T-helper 17 cell (primary cell): ENCODE measurements around the gene P2RY12. TPM values are rescaled to one million over a fixed set of nuclear protein-coding genes. Genes with fewer than 3 reads are reported as not detected.

Experiments
- ATAC-seq: fragments of 150-1000 bp; cut with Tn5 transposase; 2 replicates; pipeline ENCODE4 v1.10.0; 2021; ENCODE audit warnings: mild to moderate bottlenecking, moderate library complexity
- DNase-seq, 3 donors: peaks; one replicate each; pipeline versions ENCODE4 v3.0.0 to v3.0.0-alpha.2; 2020 to 2021
- H3K9me3 ChIP-seq: one replicate; pipeline ENCODE4 v1.7.0; 2013; ENCODE audit warnings: low read length, mild to moderate bottlenecking; ENCODE audit not compliant: control insufficient read depth, poor library complexity, severe bottlenecking
- H3K27ac Mint-ChIP-seq: one replicate; pipeline ENCODE4 v1.8.0; 2022; ENCODE audit warnings: mild to moderate bottlenecking, moderate library complexity, mixed read lengths
- H3K27me3 Mint-ChIP-seq: one replicate; pipeline ENCODE4 v1.8.0; 2022; ENCODE audit warnings: mixed read lengths
- H3K36me3 Mint-ChIP-seq: one replicate; pipeline ENCODE4 v1.8.0; 2022; ENCODE audit warnings: low read depth, mixed read lengths
- H3K4me1 Mint-ChIP-seq: one replicate; pipeline ENCODE4 v1.8.0; 2022; ENCODE audit warnings: mild to moderate bottlenecking, mixed read lengths
- H3K4me3 Mint-ChIP-seq: one replicate; pipeline ENCODE4 v1.8.0; 2022; ENCODE audit warnings: mild to moderate bottlenecking, moderate library complexity, mixed read lengths
- total RNA-seq, 4 donors: library from RNA in 2 of 4; stranded (reverse) in 2 of 4; gene quantifications; one replicate each; pipeline ENCODE4 v1.2.3 and lab custom pipeline; 2022 to 2026

P2RY12 gene
- total RNA-seq, 2 donors from 2014 or later, result 0.62 to 19.8 TPM

DNA sequence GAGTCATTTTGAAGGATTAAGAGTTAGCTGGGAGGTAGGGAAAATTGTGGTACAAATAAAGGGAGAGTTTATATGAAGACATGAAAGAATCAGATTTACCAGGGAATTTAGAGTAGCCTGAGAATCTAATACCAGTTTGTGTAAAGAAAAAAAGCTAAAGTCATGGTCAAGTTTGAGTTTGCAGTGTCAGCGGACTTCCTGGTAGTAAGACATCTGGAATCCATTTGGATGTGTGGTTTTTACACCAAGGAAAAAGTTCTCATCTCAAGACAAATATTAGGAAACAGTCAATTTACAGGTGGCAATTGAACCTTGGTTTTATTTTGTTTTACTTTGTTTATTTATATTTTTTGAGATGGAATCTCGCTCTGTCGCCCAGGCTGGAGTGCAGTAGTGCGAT, 1.5 kb upstream of the P2RY12 start:
- Mint-ChIP-seq H3K27ac (no peak overlapping the region), H3K27me3 (no peaks in the 10 kb centered on the region), H3K36me3 (peaks cover 2% of the 10 kb centered on the region)

DNA sequence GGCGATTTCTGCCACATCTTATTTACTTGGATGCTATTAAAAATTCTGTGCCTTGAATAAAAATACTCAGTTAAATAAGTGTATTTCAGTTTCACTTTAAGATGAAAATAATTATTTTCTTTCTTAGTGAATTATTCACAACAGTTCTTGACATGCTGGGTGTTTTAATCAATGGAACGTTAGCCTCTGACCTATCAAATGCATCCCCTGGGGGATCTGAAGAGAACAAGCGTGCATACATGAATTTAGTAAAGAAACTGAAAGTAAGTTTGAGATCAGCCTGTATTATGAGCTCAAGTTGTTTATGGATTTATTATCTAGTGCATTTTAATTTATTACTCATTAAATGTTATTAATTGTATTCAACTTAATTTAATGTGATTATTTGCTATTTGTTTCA, 597 bp downstream of the P2RY12 start:
- peaks cover 5% of the 10 kb centered on the region for H3K4me1 Mint-ChIP-seq
- H3K27me3 Mint-ChIP-seq, result no peaks in the 10 kb centered on the region
- no peak overlapping the region for H3K27ac Mint-ChIP-seq
- no peaks in the 10 kb centered on the region for H3K9me3 ChIP-seq
- H3K4me3 Mint-ChIP-seq, result no peak overlapping the region
- no peak for DNase-seq
- peaks cover 2% of the 10 kb centered on the region for H3K36me3 Mint-ChIP-seq
- no peak for ATAC-seq

More for the DNA sequence above, 1.5 kb upstream of the P2RY12 start:
- Mint-ChIP-seq H3K4me1 (peaks cover 8% of the 10 kb centered on the region), H3K4me3 (no peak overlapping the region)
- ATAC-seq (no peak), DNase-seq (no peak)
- H3K9me3 ChIP-seq, result no peaks in the 10 kb centered on the region

DNA sequence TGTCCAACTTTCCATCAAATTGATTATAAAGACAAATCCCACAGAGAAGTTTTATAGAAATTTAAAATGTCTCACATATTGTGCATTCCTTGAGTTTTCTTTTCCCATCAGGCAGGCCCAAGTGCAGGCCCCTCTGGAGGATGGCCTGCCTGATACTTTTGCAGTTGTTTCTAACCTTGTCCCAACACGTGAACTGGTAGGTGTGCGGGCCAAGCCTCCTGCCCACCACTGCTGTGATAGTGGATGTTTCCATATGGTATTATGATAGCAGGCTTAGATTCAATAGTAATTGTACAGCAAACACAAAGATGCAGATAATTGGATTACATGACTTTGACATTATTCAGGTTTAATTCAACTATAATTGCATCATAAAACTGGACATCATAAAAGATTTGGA, 1.4 kb downstream of the P2RY12 start:
- H3K4me3 Mint-ChIP-seq, result no peak overlapping the region
- H3K27me3 Mint-ChIP-seq, result peaks cover under 1% of the 10 kb centered on the region
- no peak for DNase-seq
- H3K9me3 ChIP-seq, result no peaks in the 10 kb centered on the region
- H3K36me3 Mint-ChIP-seq, result peaks cover 2% of the 10 kb centered on the region
- no peak overlapping the region for H3K27ac Mint-ChIP-seq
- ATAC-seq, result no peak
- H3K4me1 Mint-ChIP-seq, result peaks cover 5% of the 10 kb centered on the region

DNA sequence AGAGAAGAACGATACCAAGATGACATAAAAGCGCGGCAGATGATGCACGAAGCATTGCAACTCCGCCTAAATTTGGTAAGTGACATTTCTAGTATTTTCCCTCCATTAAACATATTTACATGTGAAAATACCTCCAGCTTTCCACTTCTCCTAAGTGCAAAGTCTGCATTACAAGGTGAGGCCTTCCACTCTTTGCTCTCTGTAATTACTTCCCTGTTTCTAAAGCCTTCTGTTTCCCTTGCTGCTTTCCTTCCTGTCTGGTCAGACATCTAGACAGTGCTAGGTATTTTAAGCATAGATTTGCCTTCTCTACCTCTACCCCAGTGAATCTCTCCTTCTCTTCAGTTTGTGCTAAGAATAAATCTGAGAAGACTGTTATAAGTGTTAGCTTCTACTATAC, 1.9 kb downstream of the P2RY12 start:
- DNase-seq (no peak), ATAC-seq (no peak)
- peaks cover 2% of the 10 kb centered on the region for H3K36me3 Mint-ChIP-seq
- H3K9me3 ChIP-seq, result no peaks in the 10 kb centered on the region
- H3K27me3 Mint-ChIP-seq, result peaks cover 4% of the 10 kb centered on the region
- no peak overlapping the region for H3K4me3 Mint-ChIP-seq
- no peak overlapping the region for H3K27ac Mint-ChIP-seq
- peaks cover 5% of the 10 kb centered on the region for H3K4me1 Mint-ChIP-seq

DNA sequence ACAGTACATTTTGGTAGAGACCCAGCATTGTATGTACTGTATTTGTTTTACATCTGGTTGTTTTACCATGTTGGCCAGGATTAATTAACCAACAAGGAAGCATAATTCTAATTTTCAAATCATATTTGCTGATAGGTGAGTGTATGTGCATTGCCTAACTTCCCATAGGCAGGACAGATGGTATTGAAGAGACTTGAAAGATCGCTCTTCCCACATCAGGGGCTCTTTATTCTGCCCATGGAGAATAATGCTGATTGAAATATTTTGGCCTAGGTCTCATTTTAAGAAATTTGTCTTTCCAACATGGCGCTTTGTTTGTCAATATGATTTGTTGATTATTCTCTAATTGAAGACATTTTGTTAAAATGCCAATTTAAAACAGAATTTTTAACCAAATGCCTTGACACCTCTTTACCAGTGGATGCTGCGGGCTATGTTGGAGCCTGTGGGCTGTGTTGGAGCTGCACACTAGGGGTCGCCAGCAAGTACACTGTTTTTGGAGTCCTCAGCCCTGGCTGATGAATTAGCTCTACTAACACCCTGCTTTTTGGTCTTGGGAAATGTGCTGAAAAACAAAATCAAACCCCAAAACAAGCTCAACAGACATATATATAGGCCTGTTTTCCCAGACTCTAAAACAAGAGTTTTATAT, 5.3 kb downstream of the P2RY12 start:
- Mint-ChIP-seq H3K4me1 (peaks cover 2% of the 10 kb centered on the region), H3K4me3 (no peak overlapping the region), H3K36me3 (peaks cover 2% of the 10 kb centered on the region), H3K27me3 (peaks cover 5% of the 10 kb centered on the region), H3K27ac (no peak overlapping the region)
- H3K9me3 ChIP-seq, result no peaks in the 10 kb centered on the region
- ATAC-seq (no peak), DNase-seq (no peak)

DNA sequence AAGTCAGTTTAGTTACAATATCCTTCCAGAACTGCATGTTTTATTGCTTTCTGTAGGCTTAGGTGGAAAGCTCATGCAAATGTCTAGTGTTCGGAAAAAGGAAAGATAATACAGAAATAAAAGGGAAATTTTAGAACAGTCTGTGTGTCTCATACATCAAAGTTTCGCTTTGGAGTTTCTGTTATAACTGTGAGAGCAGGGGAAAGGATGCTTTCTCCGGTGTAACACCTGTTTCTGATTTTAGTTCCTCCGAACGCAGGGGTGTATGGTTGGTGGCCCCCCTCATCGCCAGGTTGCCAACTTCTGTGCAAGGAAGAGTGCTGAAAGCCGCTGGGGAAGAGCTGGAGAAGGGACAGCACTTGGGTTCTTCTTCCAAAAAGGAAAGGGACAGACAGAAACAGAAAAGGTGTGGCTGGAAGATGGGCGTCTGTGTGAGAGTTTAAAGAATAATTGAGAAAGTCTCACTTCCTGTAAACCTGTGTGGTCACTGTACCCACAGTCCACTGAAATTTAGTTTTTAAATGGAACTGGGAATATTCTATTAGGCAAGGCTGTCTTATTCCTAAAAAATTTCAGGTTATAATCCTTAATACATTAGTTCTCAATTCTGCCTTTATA, 6.7 kb downstream of the P2RY12 start:
- Mint-ChIP-seq H3K27me3 (peaks cover 5% of the 10 kb centered on the region), H3K4me1 (peaks cover 2% of the 10 kb centered on the region), H3K4me3 (no peak overlapping the region), H3K36me3 (peaks cover 2% of the 10 kb centered on the region), H3K27ac (no peak overlapping the region)
- DNase-seq (no peak), ATAC-seq (no peak)
- H3K9me3 ChIP-seq, result no peaks in the 10 kb centered on the region

DNA sequence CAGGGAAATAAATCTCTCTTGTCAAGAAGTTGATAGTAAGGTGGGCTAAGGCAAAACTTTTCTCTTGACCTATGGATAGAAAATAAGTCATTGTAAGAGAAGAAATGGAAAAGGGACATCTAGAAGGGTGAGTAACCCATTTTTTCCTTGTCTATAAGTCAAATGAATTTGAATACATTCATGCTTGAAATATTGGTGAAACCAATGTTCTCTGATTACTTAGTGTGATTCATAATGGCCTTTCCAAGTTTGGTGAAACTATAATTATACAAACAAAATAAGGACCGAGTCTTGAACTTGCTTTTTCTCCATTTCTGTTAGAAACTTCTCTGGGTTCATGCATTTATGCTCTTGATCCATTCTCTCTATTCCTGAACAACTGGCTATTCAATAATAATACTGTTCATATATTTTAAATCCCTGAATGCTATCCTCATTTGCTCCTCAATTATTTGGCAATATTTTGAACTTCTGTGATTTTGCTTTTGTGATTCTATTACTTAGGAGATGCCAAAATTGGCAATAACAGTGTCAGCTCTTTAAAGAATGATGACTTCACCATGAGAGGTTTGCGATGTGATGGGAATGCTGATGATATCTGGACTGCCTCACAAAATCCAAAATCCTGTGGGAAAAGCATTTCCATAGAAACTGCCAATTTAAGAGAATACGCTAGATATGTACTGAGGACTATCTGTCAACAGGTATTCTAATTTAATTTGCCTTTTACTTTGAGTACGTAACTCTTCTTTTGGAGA, 12.3 kb downstream of the P2RY12 start:
- H3K36me3 Mint-ChIP-seq, result no peaks in the 10 kb centered on the region
- DNase-seq, result no peak
- H3K27me3 Mint-ChIP-seq, result no peaks in the 10 kb centered on the region
- no peaks in the 10 kb centered on the region for H3K4me1 Mint-ChIP-seq
- H3K4me3 Mint-ChIP-seq, result no peak overlapping the region
- no peak for ATAC-seq
- H3K27ac Mint-ChIP-seq, result no peak overlapping the region
- H3K9me3 ChIP-seq, result no peaks in the 10 kb centered on the region

DNA sequence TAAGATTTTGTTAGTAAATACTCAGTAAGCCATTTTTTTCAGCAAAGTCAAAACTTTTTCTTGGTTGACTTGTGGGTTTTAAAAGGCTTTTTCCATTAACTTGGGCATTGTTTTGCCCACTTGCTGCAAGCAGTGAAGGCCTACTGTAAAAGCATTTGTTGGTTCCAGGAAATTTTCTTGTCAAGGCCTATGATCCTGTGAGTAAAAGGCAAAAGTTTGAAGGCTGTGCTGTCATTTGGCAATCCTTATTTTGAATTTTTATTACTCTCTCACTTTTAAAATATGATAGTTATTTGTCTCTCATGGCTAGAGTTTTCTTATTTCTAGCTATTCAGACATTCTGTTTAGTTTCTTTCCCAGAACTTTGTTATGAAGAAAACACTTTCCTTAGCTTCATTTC, 13.0 kb downstream of the P2RY12 start:
- H3K4me3 Mint-ChIP-seq, result no peak overlapping the region
- H3K27me3 Mint-ChIP-seq, result no peaks in the 10 kb centered on the region
- no peaks in the 10 kb centered on the region for H3K4me1 Mint-ChIP-seq
- H3K27ac Mint-ChIP-seq, result no peak overlapping the region
- no peak for DNase-seq
- no peak for ATAC-seq
- no peaks in the 10 kb centered on the region for H3K36me3 Mint-ChIP-seq
- no peaks in the 10 kb centered on the region for H3K9me3 ChIP-seq

DNA sequence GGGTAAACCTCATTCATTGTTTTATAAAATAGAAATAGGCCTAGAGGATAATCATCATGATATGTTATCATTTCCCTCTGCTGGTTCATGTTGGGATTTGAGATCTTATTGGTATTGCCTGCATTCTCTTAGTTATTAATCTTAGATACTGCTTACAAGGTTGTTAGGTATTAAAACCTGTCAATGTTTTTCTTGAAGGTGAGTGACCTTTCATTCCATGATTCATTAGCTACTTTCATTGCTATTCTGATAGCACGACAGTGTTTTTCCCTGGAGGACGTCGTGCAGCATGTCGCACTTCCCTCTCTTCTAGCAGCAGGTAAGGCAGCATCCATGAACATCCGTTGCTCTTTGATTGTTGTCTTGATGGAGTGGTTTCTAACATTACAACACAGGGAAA, 17.1 kb downstream of the P2RY12 start:
- no peaks in the 10 kb centered on the region for H3K9me3 ChIP-seq
- Mint-ChIP-seq H3K27me3 (peaks cover 8% of the 10 kb centered on the region), H3K27ac (no peak overlapping the region), H3K4me1 (no peaks in the 10 kb centered on the region), H3K36me3 (no peaks in the 10 kb centered on the region), H3K4me3 (no peak overlapping the region)
- ATAC-seq (no peak), DNase-seq (no peak)

DNA sequence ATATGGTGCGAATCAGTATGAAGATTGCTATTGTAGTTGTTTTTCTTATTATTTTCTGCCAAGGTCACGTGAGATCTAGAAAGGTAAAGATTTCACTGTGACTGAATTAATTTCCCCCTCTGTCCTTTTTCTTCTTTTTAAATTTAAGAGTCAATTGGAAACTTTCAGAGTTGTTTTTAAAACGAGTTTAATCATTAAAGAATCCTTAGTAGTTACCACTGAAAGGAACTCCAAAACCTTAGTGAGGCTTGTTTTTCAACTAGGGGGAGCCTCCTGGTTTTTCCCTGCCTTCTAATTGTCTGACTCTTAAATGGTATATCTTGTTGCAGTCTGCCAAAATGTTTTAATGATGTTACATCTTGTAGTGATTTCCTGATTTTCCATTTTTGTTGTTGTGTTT, 17.6 kb downstream of the P2RY12 start:
- H3K4me3 Mint-ChIP-seq, result no peak overlapping the region
- DNase-seq, result no peak
- H3K27me3 Mint-ChIP-seq, result peaks cover 8% of the 10 kb centered on the region
- ATAC-seq, result no peak
- H3K36me3 Mint-ChIP-seq, result no peaks in the 10 kb centered on the region
- H3K4me1 Mint-ChIP-seq, result no peaks in the 10 kb centered on the region
- no peaks in the 10 kb centered on the region for H3K9me3 ChIP-seq
- no peak overlapping the region for H3K27ac Mint-ChIP-seq

DNA sequence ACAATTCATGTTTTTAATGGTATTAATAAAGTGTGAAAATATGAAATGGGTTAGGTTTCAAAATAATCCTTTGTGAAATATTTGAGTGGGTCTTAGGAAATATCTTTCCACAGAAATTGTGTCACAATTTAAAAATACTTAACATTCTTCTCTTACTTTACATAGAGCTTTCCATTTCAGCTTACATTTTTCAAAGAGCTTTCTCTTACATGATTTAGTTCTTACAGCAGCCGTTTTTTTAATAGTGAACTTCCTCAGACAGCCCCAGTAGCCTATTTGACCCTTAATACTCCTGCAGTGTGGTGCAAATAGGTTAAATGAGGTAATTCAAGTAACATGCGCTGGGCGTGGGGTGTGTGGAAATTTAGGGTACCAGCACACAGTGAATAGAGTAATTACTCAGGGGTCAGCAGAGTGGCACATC, 21.8 kb downstream of the P2RY12 start:
- Mint-ChIP-seq H3K4me3 (no peak overlapping the region), H3K36me3 (no peaks in the 10 kb centered on the region), H3K27me3 (peaks cover 8% of the 10 kb centered on the region), H3K4me1 (no peaks in the 10 kb centered on the region), H3K27ac (no peak overlapping the region)
- ATAC-seq (no peak), DNase-seq (no peak)
- H3K9me3 ChIP-seq, result no peaks in the 10 kb centered on the region

DNA sequence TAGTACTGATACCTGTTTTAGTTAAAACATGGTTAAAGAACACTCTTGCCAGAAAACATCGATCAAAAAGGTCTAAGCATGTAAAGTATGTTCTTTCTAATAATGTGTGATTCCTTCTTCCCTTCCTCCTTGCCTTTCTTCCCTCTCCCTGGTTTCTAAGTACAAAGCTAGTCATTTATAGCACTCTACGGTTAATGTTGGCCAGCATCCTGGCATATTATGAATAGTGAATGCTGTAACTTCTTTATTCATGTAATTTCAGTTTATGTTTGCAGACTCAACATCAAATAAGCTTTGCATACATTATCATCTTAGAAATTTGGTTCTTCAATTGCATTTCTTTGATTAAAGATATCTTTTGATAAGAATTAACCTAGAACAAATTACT, 27.1 kb downstream of the P2RY12 start:
- no peaks in the 10 kb centered on the region for H3K27me3 Mint-ChIP-seq
- H3K4me1 Mint-ChIP-seq, result peaks cover 2% of the 10 kb centered on the region
- DNase-seq (no peak), ATAC-seq (no peak)
- H3K36me3 Mint-ChIP-seq, result no peaks in the 10 kb centered on the region
- peak overlapping the region; percentile 29 for H3K27ac Mint-ChIP-seq
- no peaks in the 10 kb centered on the region for H3K9me3 ChIP-seq
- H3K4me3 Mint-ChIP-seq, result no peak overlapping the region

DNA sequence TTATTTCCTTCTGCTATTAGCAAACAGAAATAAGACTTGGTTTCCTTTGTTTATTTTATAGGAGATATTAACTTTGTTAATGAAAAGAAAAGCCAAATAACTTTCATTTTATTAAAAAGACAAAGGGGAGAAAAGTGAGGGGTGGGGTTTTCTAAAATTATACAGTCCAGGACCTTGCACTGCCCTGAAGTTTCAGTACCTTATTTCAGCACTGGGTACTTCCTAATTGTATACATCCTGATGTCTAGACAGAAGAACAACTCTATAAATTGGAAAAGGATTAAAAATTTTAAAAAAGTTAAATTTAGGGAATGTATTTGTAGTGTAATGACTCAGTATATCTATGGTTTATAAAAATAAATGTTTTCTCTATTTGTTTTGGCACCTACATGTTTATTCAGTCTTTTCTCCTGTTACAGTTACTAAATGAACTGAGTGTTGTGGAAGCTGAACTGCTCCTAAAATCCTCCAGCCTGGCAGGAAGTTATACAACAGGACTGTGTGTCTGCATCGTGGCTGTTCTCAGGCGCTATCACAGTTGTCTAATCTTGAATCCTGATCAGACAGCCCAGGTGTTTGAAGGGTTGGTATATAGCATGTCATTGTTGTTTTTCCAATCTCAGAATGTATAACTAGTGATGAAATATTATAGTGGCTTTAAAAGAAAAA, 27.6 kb downstream of the P2RY12 start:
- H3K9me3 ChIP-seq, result no peaks in the 10 kb centered on the region
- Mint-ChIP-seq H3K4me1 (peaks cover 2% of the 10 kb centered on the region), H3K27me3 (no peaks in the 10 kb centered on the region), H3K36me3 (no peaks in the 10 kb centered on the region), H3K27ac (peak overlapping the region; percentile 29), H3K4me3 (no peak overlapping the region)
- ATAC-seq (no peak), DNase-seq (no peak)
